Measurements from ENCODE around the gene POGZ.
"Not testable (repeated sequence)": the region's sequence is repeated elsewhere in the genome, so short reads cannot be mapped to it uniquely, and the experiment has no call there.

The POGZ gene

DNA sequence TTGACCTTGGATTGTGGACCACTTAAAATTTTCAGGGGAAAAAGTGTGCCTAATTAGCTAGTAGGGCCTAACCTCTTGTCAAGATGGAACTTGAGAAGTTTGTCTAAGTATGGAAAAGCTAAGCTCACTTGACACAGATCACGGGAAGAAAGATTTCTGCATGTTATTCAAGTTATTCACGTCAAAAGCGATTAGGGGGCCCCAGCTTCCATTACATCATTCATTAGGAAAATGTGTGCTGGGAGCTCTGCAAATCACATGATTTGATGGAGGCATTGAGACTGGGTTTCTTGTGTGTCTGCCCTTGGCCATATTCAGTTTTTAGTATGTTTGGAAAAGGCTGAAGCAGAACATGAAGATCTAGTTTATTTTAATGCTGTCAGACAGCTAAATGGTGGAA, 15.5 kb upstream of the POGZ start:
- DNase-seq: no peak

DNA sequence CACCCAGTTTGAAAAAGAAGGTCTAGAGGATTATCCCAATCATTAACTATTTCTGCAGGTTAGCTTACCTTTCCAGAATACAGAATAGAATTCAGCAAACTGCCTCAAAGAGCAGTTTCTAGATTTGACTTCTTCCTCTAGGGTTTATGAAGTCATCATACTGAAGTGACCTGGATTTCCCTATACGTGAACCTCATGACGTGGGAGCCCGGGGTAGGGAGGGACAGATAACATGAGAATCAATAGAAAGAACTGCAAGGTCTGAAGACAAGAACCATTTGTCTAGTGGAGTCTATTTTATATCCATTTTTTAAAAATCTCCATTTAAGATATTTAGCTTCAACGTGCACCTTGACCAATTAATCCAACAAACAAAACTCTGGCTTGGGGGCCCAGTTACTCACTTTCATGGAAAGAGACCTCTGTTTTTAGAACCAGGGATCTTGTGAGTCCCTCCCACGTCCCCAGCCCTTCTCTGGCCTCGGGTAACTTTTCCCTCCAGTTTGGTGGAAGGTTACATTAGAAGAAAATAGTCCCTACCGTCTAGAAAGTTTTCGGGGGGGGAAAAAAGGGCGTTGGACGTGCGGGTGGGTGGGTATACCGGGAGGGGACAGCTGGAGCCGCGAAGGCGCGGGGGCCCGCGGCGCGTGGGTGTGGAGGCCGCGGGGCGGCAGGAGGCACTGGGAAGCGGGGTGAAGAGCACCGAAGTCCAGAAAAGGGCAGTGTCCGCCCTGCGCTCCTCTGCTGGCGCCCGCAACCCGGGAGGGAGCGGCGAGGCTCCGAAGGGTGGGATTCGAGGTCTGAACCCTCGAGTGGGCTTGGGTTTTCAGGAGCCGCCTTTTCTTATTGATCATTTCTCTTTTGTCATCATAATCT, 13.8 kb upstream of the POGZ start:
- no peak for DNase-seq

DNA sequence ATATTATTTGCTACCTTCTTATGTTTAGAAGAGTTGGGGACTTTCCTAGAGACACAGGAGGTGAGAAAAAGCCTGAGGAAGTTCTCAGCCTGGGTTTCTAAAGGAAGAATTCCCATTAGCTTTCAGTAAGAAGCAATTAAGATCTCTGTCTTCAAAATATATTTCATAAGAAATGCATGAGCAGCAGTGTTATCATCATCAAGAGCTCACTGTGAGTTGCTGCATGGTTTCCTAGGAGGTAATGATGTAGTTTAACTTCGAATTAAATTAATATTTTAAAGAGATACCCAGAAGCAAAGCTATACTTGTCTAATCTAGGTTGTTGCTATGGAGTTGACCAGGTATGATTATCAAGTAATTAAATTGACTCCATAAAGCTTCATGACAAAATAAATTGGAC, 5.7 kb upstream of the POGZ start:
- no peak for DNase-seq

DNA sequence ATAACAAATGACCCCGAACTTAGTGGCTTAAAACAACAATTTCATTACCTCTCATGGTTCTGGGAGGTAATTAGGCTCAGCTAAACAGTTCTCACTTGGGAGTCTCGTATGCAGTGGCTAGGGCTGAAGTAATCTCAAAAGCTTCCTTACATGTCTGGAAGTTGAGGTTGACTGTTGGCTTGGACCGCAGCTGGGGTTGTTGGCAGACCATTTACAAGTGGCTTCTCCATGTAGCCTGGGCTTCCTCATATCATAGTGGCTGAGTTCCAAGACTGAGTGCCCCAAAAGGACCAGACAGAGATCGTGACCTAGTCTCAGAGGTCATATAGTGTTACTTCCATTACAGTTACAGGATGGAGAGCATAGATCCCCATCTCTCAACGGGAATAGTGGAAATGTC, 2.4 kb upstream of the POGZ start:
- DNase-seq: no peak

DNA sequence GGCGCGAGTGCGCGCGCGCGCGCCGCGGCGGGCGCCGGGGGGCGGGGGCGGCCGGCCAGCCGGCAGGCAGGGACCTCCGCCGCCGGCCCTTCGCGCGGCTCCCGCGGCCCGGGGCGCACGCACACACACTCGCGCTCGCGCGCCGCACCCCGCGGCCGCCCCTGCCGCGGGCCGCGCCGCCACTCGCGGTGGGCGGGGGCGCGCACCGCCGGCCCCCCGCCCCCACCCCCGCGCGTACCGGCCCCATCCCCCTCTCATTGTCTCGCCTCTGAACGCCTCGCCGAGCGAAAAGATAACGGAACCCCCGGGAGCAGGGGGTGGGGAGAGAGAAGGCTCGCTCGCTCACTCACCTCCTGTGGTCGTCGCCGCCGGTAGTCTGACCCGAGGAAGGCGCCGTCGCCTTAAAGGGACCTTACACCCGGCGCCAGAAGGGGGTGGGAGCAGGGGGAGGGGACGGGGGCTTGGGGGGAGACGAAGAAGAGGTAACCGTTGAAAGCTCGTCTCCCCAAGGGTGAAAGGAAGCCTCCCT, 428 bp downstream of the POGZ start:
- DNase-seq: peak; percentile 69 to 78

DNA sequence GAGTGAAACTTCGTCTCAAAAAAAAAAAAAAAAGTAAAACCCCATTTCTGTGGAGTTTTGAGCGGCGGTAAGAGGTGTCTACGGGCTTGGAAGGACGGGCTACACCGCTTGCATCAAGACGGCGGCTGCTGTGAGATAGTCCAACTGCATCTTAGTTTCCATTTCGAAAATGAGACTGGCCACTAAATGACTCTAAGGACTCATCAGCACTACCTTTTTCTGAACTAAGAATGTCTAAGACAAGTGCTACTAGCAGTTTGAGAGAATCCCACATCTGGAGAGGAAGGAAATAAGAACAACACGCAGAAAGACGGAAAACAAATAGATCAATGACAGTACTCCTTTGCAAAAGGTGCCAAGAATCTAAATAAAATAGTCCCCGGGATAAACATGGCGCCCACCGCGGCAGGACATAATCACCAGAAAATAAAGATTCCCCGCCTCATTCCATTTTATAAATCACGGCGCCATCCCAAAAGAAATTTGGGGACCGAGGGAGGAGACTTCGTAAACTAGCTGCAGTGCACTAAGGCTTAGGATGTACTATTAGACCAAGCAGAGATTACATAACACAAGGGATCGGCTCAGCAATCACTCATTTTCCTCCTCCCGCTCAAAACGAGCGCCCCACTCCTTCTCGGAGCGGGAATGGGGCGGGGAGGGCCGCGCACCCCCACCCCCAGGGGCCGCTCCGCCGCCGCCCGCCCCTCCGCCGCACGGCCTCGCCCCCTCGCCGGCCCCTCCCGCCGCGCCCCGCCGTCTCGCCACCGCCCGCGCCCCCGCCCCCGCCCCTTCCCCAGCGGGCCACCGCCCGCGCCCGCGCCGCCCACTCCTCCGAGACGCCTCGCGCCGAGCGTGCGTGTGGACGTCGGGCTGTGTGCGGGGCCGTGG, 1.1 kb downstream of the POGZ start:
- peak; percentile 52 to 73 for DNase-seq

DNA sequence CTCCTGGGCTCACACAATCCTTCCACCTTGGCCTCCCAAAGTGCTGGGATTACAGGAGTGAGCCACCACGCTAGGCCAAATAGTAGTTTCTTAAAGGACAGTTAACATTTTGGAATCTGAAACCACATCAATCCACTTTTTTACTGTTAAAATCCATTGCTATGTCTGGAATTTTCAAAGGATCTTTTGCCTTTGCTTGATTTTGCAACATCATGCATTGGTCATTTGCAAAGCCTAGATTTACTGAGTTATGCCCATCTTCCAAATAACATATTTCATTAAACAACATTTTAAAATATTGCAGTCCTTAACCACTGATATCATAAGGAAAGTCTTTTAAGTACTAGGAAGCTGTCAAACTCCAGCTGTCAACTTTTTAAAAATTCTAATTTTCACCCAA, 3.3 kb downstream of the POGZ start:
- DNase-seq: no peak

DNA sequence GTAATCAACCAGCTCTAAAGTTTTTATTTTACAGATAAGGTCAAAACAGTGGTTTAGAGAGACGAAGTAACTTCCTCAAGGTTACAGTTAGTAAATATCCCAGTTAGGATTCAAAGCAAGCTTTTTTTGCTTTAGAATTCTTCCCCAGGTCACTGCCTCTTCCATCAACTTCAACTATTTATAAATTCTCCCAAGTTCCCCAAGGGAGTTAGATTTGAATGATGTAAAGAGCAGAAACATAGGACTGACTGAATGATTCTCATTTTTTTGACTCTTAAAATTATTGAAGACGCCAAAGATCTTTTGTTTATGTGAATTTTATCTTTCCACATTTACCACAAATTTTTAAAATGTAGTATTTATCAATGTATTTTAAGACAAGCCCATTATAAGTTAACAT, 4.1 kb downstream of the POGZ start:
- DNase-seq: no peak

DNA sequence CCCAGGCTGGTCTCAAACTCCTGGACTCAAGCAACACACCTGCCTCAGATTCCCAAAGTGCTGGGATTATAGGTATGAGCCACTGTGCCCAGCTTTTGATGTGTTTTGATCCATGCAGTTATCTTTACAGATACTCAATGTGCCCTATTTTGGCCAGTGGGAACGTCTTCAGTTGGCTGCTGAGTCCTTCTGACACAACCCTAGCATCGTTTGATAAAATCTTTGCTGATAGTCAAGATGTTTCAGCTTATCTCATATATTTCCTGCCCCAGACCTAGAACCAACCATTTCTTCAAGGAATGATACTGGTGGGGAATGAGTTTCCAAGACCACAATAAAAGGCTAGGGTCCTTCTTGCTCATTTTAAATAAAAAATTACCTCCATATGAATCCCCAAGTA, 11.6 kb downstream of the POGZ start:
- no peak for DNase-seq

DNA sequence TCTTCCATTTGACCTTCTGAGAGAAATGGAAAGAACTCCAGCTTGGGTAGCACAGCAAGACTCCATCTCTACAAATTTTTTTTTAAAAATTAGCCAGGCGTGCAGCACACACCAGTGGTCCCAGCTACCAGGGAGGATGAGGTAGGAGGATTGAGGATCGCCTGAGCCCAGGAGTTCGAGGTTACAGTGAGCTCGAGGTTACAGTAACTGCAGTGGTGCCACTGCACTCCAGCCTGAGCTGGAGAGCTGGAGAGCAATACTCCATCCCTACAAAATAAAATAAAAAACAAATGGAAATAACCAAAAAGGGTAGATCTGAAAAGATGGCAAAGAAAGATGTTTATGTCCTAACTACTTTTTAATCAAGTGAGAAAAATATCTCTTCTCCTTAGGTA, 14.5 kb downstream of the POGZ start:
- no peak for DNase-seq

DNA sequence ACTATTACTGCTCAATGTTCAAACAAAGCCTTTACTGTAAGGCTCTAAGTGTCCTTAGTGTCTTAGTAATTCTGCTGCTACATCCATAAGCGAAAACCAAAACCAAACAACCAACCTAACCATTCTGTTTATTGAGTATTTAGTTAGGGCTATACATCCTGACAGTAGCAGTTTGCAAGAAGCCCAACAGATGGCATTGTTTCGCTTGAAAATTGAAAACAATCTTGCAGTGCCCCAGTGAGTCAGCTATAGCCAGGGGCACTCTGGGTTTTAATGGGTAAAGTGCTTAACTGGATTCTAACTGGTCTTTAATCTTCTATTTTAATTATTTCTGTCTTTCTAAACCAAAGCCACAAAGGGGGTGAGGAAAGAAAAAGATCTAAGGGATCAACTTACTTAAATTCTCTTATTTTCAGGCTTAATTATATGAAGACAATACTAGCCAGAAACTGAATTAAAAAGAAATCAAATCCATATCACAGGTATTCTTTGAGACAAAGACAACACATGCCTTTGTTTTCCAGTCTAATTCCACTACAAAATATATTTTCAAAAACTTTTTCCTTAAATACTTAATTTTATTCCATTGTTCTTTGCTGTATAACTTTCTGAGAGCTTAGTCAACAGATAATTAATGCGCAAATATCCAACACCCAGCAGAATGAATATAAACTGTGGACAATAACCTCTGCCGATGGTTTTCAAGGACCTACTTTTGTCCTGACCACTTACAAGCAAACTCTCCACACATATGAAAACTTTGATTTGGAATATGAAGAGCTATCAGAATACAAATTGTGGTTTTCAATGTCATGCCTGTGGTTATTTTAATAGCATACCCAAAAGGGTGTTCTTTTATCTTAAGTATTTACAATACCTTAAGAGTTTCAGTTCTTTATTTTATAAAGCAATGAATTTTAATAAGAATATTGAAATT, 15.2 kb downstream of the POGZ start:
- peak; percentile 86 to 92 for DNase-seq

DNA sequence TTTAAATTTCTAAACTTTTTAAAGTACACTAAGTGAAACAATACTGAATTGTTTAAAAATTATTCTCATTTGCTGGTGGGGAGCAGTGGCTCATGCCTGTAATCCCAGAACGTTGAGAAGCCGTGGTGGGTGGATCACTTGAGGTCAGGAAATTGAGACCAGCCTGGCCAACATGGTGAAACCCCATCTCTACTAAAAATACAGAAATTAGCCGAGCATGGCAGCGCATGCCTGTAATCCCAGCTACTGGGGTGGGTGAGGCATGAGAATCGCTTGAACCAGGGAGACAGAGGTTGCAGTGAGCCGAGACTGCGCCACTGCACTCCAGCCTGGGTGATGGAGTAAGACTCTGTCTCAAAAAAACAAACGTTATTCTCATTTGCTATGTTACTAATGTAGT, 21.9 kb downstream of the POGZ start:
- DNase-seq: not testable (repeated sequence)

DNA sequence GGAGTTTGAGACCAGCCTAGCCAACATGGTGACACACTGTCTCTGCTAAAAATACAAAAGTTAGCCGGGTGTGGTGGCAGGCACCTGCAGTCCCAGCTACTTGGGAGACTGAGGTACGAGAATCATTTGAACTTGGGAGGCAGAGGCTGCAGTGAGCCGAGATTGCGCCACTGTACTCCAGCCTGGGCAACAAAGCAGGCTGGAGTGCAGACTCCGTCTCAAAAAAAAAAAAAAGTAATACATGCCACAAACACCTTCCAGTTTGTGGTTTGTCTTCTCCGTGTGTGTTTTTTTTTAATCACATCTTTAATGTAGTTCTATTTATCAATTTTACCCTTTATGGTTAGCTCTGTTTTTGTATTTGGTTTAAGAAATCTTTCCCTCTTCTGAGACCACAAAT, 22.3 kb downstream of the POGZ start:
- DNase-seq: no peak

DNA sequence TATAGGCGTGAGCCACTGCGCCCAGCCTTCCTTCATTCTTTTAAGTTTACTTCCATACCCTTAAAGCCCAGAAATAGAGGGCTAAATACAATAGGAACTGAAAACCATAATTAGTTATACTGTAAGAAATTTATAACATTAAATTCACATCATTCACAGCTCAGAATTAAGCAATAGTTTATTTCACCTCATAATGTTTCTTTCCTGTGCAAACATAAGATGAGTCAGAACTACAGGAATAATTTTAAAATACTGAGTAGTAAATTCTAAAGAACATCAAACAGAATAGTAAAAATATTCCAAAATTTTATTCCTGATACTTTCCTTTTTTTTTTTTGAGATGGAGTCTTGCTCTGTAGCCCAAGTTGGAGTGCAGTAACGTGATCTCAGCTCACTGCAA, 24.1 kb downstream of the POGZ start:
- no peak for DNase-seq

DNA sequence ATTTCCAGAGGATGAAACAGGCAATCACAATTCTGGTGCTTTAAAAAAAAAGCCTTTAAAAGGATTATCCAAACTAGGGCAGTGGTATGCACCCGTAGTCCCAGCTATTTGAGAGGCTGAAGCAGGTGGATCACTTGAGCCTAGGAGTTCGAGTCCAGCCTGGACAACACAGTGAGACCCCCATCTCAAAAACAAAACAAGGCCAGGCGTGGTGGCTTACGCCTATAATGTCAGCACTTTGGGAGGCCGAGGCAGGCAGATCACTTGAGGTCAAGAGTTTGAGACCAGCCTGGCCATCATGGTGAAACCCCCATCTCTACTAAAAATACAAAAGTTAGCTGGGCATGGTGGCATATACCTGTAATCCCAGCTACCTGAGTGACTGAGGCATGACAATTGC, 25.5 kb downstream of the POGZ start:
- DNase-seq: not testable (repeated sequence)

DNA sequence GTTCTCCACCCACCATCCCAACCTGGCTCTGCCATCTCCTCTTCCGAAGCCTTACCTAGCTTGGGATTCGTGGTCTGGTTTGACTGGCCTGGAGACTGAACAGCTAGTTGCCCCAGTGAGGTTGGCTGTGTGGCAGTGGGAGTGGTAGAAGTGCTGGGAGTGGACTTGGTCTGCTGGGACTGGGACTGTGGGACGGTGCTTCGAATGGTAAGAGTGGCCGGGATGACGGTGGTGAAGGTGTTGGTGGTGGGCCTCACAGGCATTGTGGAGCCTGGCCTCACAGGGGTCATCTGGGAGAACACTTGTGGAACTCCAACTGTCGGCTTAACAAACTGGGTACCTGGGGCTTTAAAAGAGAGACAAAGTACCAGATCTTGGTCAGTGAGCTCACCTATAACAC, 31.2 kb downstream of the POGZ start:
- DNase-seq: no peak

DNA sequence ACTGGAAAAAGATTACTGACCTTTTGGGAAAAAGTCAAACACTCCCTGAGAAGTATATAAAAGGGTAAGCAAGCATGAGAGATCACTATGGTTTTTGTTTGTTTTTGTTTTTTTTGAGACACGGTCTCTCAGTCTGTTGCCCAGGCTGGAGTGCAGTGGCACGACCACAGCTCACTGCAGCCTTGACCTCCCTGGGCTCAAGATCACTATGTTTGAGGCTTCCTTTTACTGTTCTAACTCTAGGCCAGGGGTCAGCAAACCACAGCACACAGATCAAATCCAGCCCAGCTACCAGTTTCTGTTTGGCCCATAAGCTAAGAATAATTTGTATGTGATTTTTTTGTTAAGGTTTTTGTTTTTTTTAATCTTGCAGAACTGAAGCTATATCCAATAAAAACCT, 34.2 kb downstream of the POGZ start:
- no peak for DNase-seq

DNA sequence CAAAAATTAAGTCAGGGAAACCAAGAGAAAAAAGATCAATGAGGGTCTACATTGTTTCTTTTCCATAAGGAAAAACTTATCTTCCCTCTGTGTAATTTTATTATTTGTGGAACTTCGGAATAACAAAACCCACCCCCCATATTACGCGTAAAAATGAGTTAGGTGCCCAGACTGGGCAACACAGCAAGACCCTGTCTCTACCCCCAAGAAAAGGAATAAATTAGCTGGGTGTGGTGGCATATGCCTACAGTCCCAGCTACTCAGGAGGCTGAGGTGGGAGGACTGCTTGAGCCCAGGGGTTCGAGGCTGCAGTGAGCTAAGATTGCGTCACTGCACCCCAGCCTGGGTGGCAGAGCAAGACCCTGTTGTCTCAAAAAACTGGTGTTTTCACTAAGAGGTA, 39.5 kb downstream of the POGZ start:
- DNase-seq: no peak

DNA sequence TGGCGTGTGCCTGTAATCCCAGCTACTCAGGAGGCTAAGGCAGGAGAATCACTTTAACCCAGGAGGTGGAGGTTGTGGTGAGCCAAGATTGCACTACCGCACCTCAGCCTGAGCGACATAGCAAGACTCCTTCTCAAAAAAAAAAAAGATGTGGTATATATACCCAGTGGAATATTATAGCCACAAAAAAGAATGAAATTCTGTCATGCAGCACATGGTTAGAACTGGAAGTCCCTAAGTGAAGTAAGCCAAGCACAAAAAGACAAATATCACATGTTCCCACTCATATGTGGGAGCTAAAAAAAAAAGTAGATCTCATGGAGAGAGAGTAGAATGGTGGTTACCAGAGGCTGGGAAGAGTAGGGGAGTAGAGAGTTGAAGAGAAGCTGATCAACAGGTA, 41.2 kb downstream of the POGZ start:
- no peak for DNase-seq

DNA sequence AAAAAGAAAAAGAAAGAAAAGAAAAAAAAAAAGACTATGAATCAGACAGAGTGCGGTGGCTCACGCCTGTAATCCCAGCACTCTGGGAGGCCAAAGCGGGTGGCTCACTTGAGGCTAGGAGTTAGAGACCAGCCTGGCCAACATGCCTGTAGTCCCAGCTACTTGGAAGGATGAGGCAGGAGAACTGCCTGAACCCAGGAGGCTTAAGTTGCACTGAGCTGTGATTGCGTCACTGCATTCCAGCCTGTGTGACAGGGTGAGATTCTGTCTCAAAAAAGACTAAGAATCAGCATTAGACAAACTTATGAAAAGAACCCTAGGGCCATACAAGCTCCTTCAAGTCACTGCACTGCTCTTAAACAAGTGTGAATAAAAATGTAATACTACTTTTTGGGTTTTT, 43.1 kb downstream of the POGZ start:
- DNase-seq: no peak

DNA sequence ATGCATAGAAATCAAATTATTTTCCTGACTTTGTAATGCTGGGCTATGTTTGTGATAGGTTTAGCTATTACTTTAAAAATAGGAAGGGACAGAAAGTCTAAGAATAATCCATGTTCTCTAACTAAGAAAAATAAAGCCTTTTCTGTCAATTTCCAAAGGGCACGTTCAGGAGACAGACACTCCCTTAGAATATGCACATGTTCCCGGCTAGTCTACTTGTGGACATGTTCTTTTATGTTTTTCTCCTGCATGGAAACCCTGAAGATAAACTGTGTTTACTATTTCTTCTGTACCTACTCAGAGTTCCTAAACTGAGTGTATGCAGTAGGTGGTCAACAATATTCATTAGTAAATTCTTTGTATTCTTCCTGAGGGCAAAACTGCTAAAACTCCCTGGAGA, 47.4 kb downstream of the POGZ start:
- no peak for DNase-seq

DNA sequence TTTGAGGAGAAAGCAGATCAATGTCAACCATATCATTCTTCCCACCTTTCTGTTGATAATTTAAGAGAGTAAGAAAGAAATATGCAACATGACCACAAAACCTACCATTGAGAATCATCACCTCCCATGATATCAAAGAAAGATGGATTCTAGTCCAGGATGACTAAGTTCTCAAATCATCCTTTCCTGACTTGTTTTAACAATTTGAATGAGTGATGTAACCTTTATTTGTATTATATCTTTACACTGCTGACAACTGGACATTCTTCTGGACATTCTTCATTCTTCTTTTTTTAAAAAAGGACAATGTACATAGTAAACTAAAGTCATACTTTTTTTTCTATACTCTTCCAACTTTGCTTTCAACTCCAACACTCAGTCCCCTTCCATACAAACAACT, 50.4 kb downstream of the POGZ start:
- DNase-seq: no peak

DNA sequence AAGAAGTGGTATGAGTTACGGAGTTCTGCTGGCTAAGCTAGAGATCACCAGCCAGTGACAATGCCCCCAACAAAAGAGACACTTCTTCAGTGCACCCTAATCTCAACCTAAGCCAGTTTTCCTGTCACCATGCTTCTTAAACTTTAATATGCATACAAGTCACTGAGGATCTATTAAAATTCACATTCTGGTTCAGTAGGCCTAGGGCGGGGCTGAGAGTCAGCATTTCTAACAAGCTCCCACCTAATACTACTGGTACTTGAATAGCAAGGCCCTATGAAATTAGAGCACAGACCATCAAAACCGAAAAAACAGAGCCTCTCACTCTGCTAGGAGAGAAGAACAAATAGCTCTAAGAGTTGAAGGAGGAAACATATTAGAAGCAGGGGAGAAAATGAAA, 52.0 kb downstream of the POGZ start:
- DNase-seq: no peak
